Hindlimb muscle (tissue), 1 donor: ENCODE data around the gene FRMD1. TPM values are rescaled to one million over a fixed set of nuclear protein-coding genes. Genes with fewer than 3 reads are reported as not detected.

Source experiments
- polyA plus RNA-seq: library from polyadenylated mRNA; unstranded; fragments of 120-200 nt; gene quantifications from one replicate; pipeline ENCODE4 v1.2.1, GENCODE V29; 2013; ENCODE audit not compliant: insufficient read length

The FRMD1 gene
- polyA plus RNA-seq, 1 donor = 1.3 TPM

Other genes with a start within 250 kb of the FRMD1 start
- 0.99 TPM for gene KIF25, start 81.5 kb downstream of the FRMD1 start, polyA plus RNA-seq
- gene DACT2, start 240.6 kb upstream of the FRMD1 start, polyA plus RNA-seq = 1.6 TPM